ENCODE measurements around the gene CACHD1.

DNA sequence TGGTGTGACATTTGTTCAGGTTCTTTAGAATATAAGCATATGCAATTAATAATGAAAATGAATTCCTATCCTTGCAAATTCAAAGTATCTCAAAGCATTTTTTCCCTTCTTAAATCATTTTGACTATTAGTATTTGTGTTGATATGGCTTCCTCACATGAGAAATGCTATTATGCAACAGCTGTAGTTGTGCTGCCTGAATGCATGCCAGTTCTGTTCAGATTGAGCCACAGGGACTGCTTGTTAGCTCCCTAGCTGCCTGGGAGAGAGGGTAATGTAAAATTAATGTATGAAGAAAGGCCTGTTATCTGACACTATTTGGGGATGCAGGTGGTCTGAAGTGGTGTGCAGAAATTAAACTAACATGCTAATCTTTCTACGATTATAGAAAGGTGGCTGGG lies 45.5 kb downstream of the CACHD1 start:
- TF ChIP-seq, protein P1, sequence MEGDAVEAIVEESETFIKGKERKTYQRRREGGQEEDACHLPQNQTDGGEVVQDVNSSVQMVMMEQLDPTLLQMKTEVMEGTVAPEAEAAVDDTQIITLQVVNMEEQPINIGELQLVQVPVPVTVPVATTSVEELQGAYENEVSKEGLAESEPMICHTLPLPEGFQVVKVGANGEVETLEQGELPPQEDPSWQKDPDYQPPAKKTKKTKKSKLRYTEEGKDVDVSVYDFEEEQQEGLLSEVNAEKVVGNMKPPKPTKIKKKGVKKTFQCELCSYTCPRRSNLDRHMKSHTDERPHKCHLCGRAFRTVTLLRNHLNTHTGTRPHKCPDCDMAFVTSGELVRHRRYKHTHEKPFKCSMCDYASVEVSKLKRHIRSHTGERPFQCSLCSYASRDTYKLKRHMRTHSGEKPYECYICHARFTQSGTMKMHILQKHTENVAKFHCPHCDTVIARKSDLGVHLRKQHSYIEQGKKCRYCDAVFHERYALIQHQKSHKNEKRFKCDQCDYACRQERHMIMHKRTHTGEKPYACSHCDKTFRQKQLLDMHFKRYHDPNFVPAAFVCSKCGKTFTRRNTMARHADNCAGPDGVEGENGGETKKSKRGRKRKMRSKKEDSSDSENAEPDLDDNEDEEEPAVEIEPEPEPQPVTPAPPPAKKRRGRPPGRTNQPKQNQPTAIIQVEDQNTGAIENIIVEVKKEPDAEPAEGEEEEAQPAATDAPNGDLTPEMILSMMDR (IDR thresholded peaks at IDR 0.05): no peak
- TF ChIP-seq EP300 (IDR thresholded peaks at IDR 0.05): no peak
- no peak for TF ChIP-seq POLR2A (IDR thresholded peaks at IDR 0.05)
